COR-L47 (cell line): ENCODE results near the gene SPANXN3.
"Not testable (repeated sequence)": the region's sequence is repeated elsewhere in the genome, so short reads cannot be mapped to it uniquely, and the experiment has no call there.

Source experiments
- DNase-seq: peaks from one replicate; lab custom pipeline; 2025; lab: John Stamatoyannopoulos, UW

The SPANXN3 gene, protein sequence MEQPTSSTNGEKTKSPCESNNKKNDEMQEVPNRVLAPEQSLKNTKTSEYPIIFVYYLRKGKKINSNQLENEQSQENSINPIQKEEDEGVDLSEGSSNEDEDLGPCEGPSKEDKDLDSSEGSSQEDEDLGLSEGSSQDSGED

DNA sequence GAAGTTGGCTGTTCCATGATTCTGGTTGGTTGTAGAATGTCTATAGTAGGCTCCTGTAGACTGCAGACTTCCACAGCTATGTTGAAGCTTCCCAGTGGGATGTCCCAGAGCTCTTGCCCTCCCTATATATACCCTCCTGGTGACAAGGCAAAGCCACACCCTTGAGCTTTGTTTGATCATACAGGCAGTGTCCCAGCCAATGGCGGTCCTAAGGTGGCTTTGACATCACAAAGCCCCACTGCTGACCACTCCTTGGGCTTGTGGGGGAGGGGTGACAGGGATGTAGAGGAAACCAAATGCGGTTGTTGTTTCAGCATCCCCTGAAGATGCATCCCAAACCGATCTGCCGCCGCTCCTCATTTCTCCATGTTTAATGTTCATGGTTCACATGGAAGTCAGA lies at the start of gene SPANXN3:
Gene SPANXN3, minus strand, starts transcription at position 101 of the 400 bp plus-strand sequence. Its CDS starts 84 bp downstream, at position 17.
- not testable (repeated sequence) for DNase-seq

DNA sequence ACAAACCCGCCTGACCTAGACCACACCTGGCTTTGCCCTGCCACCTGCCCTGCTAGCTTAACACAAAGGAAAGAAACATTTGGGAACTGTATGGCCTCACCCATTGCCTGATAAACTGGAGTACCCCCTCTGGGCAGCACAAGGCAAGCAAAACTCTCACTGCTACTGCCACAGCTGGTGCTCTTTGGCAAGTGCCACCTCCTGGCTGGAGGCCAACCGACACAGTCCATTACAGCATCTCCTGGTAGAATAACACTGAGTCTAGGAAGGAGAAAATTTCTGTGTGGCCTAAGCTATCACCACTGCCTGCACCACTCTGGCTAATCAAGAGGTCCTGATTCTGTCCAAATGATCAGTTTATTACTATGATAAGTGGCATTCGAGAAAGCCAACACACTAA lies 18.9 kb upstream of the SPANXN3 start:
- DNase-seq = peak; percentile 69

DNA sequence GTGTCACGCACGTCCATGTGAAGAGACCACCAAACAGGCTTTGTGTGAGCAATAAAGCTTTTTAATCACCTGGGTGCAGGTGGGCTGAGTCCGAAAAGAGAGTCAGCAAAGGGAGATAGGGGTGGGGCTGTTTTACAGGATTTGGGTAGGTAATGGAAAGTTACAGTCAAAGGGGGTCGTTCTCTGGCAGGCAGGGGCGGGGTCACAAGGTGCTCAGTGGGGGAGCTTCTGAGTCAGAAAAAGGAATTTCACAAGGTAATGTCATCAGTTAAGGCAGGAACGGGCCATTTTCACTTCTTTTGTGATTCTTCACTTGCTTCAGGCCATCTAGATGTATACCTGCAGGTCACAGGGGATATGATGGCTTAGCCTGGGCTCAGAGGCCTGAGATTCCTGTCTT lies 15.1 kb downstream of the SPANXN3 start:
- not testable (repeated sequence) for DNase-seq

DNA sequence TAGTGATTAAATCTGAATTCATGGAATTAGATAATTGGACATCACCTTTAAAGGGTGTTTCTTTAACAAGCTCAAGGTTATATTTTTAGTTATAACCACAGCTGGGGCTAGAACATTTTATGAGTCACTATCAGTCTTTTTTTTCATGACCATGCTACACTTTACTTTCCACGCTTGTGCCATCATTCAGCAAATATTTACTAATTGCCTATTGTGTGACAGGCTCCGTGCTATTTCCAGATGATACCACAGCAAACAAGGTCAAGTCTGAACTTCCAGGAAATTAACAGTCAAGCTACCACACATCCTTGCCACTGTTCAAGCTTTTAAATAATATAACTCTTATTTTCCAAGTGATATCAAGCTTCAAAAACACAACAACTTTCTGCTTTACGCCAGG lies 16.5 kb downstream of the SPANXN3 start:
- DNase-seq = no peak

DNA sequence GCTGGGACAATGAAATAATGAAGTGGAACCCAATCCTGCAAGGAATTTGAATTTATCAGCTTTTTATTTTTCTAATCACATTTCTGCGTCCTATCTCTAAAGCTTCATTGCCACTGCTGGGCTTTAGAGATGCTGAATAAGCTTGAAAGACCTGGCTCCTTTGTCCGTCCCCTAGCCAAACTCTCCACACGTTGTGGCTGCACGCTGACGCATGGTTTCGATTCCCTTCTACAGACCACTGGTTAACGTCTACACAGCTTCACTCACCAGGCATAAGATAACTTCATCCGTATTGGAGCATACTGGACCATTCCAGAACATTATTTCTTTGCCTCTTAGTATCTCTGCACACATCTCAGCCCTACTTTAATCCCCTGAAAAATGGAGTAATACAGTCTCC lies 31.2 kb downstream of the SPANXN3 start:
- DNase-seq = no peak

DNA sequence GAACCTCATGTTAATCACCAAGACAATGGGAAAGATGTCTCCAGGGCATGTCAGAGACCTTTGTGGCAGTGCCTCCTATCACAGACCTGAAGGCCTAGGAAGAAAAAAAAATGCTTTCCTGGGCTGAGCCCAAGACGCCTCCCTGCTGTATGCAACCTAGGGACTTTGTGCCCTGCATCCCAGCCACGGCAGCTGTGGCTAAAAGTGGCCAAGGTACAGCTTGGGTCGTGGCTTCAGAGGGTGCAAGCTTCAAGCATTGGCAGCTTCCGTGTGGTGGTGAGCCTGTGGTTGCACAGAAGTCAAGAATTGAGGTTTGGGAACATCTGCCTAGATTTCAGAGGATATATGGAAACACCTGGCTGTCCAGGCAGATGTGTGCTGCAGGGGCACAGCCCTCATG lies 40.5 kb downstream of the SPANXN3 start:
- no peak for DNase-seq

DNA sequence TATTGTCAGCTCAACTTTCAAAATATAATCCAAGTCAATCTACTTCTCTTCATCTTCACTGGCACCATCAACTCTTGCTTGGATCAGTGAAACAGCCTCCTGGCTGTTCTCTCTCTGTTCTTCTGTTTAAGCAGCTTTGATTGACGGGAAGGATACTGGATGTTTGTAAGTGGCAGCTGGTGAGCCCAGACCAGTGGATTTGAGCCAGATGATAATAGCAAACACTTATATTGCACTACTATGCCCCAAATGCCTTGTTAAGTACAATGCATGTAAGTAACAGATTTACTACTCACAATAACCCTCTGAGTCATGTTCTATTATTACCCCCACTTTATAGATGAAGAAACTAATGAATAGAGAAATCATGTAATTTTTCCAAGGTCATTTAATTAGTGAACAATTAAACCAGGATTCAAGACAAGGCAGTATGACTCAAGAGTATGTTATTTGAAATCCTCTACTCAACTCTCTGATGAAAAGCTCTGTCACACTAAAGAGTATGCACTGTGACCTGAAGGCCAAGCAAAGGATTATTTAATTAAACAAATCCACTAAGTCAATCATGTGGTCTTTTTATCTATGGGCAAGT lies 44.8 kb downstream of the SPANXN3 start:
- DNase-seq = no peak

DNA sequence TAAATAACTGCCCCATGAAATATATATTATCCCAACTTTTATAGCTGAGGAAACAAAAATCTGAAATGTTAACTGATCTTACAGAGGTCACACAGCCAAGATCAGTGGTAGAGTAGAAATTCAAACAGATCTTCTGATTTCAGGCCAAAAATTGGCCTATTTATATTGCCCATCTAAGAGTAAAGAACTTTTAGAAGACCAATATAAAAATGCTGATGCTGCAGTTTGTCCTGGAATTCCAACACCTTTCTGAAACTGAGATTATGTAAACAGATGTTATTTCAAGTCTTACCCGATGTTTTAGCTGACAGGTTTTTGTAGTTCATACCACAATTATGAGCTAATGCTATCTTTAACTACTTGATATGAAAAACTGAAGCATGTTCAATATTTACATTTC lies 51.1 kb downstream of the SPANXN3 start:
- no peak for DNase-seq

DNA sequence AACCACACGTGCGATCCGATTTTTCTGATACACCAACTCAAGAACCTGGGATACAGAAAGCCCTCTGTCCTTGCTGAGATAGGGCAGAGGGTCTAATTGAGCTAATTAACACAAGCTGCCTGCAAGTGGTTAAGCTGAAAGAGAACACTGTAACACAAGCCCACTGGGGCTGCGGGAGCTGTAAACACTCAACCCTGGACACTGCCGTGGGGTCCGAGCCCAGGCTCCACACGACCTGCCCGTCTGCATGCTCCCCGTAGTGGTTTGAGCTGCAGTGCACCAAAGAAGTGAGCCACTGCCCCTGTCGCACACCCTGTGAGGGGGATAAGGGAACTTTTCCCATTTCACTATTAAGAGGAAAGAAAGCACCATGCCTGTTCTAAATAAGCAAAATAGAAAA lies 54.6 kb downstream of the SPANXN3 start:
- DNase-seq = no peak

DNA sequence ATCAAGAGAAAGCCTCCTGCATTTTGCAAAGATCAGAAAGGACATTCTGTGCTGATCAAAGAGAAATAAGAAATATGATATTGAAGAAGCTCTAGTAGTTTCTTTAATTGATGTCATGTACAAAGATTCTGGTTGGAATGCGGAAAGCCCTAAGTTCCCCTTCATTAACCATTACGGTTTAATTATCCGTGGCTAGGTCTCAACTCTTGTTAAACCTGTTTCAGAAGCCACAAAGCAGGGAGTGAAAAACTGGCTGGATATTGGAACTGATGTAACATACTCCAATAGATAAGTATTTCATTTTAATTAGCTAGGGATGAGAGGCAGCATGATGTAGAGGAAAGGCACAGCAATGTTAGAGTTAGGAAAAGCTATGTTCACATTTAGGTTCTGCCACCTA lies 55.7 kb downstream of the SPANXN3 start:
- no peak for DNase-seq
